Esophagus squamous epithelium (tissue), 4 donors: ENCODE data around the gene LTK.

Source experiments
- CTCF ChIP-seq, 6 experiments: fragments of 450-650 bp in 4 of 6; fragments of 200-600 bp in 2 of 6; sonication (generic) in 2 of 6; IDR thresholded peaks; one replicate each; pipeline ENCODE4 v1.5.1; 2016 to 2019; ENCODE audit warnings: antibody characterized with exemption in 6 of 6, mild to moderate bottlenecking in 4 of 6, moderate library complexity in 4 of 6
- POLR2A ChIP-seq, 4 donors: fragments of 450-650 bp; IDR thresholded peaks; one replicate each; pipeline ENCODE4 v1.6.1; 2017; ENCODE audit warnings: antibody characterized with exemption in 4 of 4, mild to moderate bottlenecking in 4 of 4, moderate library complexity in 3 of 4

GRCh38 chr15:41523097-41523496 lies 9.5 kb upstream of the LTK start:
- TF ChIP-seq CTCF (IDR thresholded peaks at IDR 0.05) = no peak
- TF ChIP-seq POLR2A (IDR thresholded peaks at IDR 0.05) = no peak
